K562 (cell line): ENCODE data around the gene TBPL2. TPM values are rescaled to one million over a fixed set of nuclear protein-coding genes. Genes with fewer than 3 reads are reported as not detected.
A peak's percentile ranks its signal among the peaks of the same experiment; 100 is the strongest.

ENCODE experiments used
- ATAC-seq: fragments of 200-7000 bp; cut with Tn5 transposase; 3 replicates; pipeline ENCODE4 v1.9.1; 2020; ENCODE audit warnings: moderate library complexity
- BruUV-seq: library from RNA; stranded (reverse); fragments of 400-500 nt; replicated peaks from 2 replicates; lab custom pipeline; 2021; lab: Mats Ljungman, UMichigan
- CTCF ChIA-PET: fragments of 300-600 bp; formaldehyde crosslinking; extraction: SDS; loops from one replicate; lab custom pipeline; 2021; ENCODE audit warnings: low intra/inter-chr PET ratio; lab: Yijun Ruan, JAX
- POLR2A ChIA-PET: fragments of 300-600, 350-650 bp; sonication (Branson Sonifier 250); formaldehyde crosslinking; extraction: SDS; loops from one replicate; lab custom pipeline; 2021; ENCODE audit warnings: antibody characterized with exemption, inconsistent platforms; lab: Yijun Ruan, JAX
- DNase-seq, 4 experiments: peaks; one replicate each; pipeline versions ENCODE4 v3.0.0 to v3.0.0-alpha.2; 2011 to 2018; ENCODE audit warnings: low spot score in 3 of 4, mixed read lengths in 3 of 4; ENCODE audit errors: extremely low read depth in 1 of 4
- FAIRE-seq: peaks from 2 replicates; lab custom pipeline; 2011; peaks lifted over from hg19 to GRCh38; lab: Jason Lieb, UNC
- H2AFZ ChIP-seq: 2 replicates; pipeline ENCODE4 v1.6.0; 2011; ENCODE audit warnings: low read depth, low read length, control low read depth, inconsistent platforms
- H3K27ac ChIP-seq: fragments of 200-600 bp; 3 replicates; pipeline ENCODE4 v1.8.0; 2011; ENCODE audit warnings: low read depth, mild to moderate bottlenecking, control low read depth, inconsistent platforms, low read length, moderate library complexity, mixed read lengths; ENCODE audit errors: extremely low read depth
- H3K27me3 ChIP-seq, 2 experiments: fragments of 300-600 bp in 1 of 2; 2 replicates in 1 of 2; 3 replicates in 1 of 2; pipeline versions ENCODE4 v1.6.0 to v1.8.0; 2011; ENCODE audit warnings: inconsistent platforms in 2 of 2, low read length in 2 of 2, mild to moderate bottlenecking in 1 of 2, mixed read lengths in 1 of 2, moderate library complexity in 1 of 2; ENCODE audit not compliant: control insufficient read depth in 2 of 2, insufficient read depth in 2 of 2
- H3K36me3 ChIP-seq: fragments of 300-600 bp; 3 replicates; pipeline ENCODE4 v1.8.0; 2011; ENCODE audit warnings: mild to moderate bottlenecking, low read length, inconsistent platforms; ENCODE audit not compliant: control insufficient read depth, insufficient read depth
- H3K4me1 ChIP-seq, 2 experiments: fragments of 200-600 bp in 1 of 2; replicated peaks in 1 of 2; 2 replicates in 1 of 2; 3 replicates in 1 of 2; pipeline versions ENCODE4 v1.5.1 to v1.8.0; 2011; ENCODE audit warnings: inconsistent platforms in 2 of 2, low read length in 2 of 2, mild to moderate bottlenecking in 1 of 2, mixed read lengths in 1 of 2, moderate library complexity in 1 of 2; ENCODE audit not compliant: control insufficient read depth in 2 of 2, insufficient read depth in 2 of 2
- H3K4me2 ChIP-seq: 2 replicates; pipeline ENCODE4 v1.6.1; 2011; ENCODE audit warnings: low read length, control low read depth, inconsistent platforms, mixed read lengths; ENCODE audit not compliant: insufficient read depth
- H3K4me3 ChIP-seq: fragments of 200-600 bp; sonication (generic), shearing (Covaris generic); 2 replicates; pipeline ENCODE4 v1.5.1; 2016; ENCODE audit warnings: control low read depth, inconsistent platforms
- H3K79me2 ChIP-seq: fragments of 200-600 bp; 3 replicates; pipeline ENCODE4 v1.8.0; 2011; ENCODE audit warnings: low read length, inconsistent platforms; ENCODE audit not compliant: control insufficient read depth, insufficient read depth
- H3K9ac ChIP-seq, 2 experiments: 2 replicates each; pipeline versions ENCODE4 v1.6.0 to v1.6.1; 2011; ENCODE audit warnings: low read depth in 2 of 2, low read length in 2 of 2, control low read depth in 1 of 2, inconsistent platforms in 1 of 2, mild to moderate bottlenecking in 1 of 2, mixed read lengths in 1 of 2; ENCODE audit not compliant: insufficient read depth in 1 of 2
- H3K9me1 ChIP-seq: one replicate; pipeline ENCODE4 v1.6.0; 2011; ENCODE audit warnings: inconsistent platforms, mild to moderate bottlenecking, low read length, moderate library complexity; ENCODE audit not compliant: control insufficient read depth, insufficient read depth
- H3K9me3 ChIP-seq: replicated peaks from 2 replicates; pipeline ENCODE4 v1.5.1; 2011; ENCODE audit warnings: low read depth, low read length, inconsistent platforms; ENCODE audit not compliant: control insufficient read depth, insufficient read depth
- H4K20me1 ChIP-seq: replicated peaks from 2 replicates; pipeline ENCODE4 v1.6.1; 2011; ENCODE audit warnings: low read length, inconsistent platforms, mixed read lengths; ENCODE audit not compliant: control insufficient read depth, insufficient read depth
- ATF3 ChIP-seq, 2 experiments: fragments of 450-650 bp in 1 of 2; sonication (generic) in 1 of 2; formaldehyde crosslinking in 1 of 2; IDR thresholded peaks in 1 of 2; conservative IDR thresholded peaks in 1 of 2; 2 replicates each; pipeline versions ENCODE4 v1.6.1 to v1.8.1; 2016 to 2023; ENCODE audit warnings: mild to moderate bottlenecking in 2 of 2, moderate library complexity in 2 of 2, inconsistent platforms in 1 of 2, missing genetic modification reagents in 1 of 2
- ELF4 ChIP-seq: fragments of 450-650 bp; formaldehyde crosslinking; IDR thresholded peaks from 2 replicates; pipeline ENCODE4 v1.4.0; 2022; ENCODE audit warnings: missing genetic modification characterization
- FOSL1 ChIP-seq: fragments of 200-800 bp; sonication (Bioruptor generic); conservative IDR thresholded peaks from 2 replicates; pipeline ENCODE4 v1.6.1; 2016; ENCODE audit warnings: missing genetic modification characterization, missing compliant biosample characterization
- FOXA1 ChIP-seq: fragments of 450-650 bp; IDR thresholded peaks from 2 replicates; pipeline ENCODE4 v1.6.1; 2016; ENCODE audit warnings: mild to moderate bottlenecking, borderline replicate concordance
- GABPB2 ChIP-seq: fragments of 250-450 bp; sonication (Bioruptor Pico); conservative IDR thresholded peaks from 2 replicates; pipeline ENCODE4 v1.5.1; 2021; ENCODE audit warnings: mild to moderate bottlenecking
- HNRNPH1 ChIP-seq: fragments of 200-400 bp; formaldehyde crosslinking; optimal IDR thresholded peaks from 2 replicates; pipeline ENCODE3; 2017; ENCODE audit warnings: low read depth, mild to moderate bottlenecking, low read length, moderate library complexity
- HOMEZ ChIP-seq: fragments of 250-450 bp; sonication (Bioruptor Pico); IDR thresholded peaks from 2 replicates; pipeline ENCODE4 v1.4.0; 2020; ENCODE audit warnings: mild to moderate bottlenecking, moderate library complexity
- ID3 ChIP-seq, 2 experiments: fragments of 250-450 bp in 1 of 2; fragments of 450-650 bp in 1 of 2; sonication (Bioruptor Pico) in 1 of 2; IDR thresholded peaks; 2 replicates each; pipeline versions ENCODE4 v1.6.1 to v1.8.0; 2016 to 2021; ENCODE audit warnings: mild to moderate bottlenecking in 2 of 2, moderate library complexity in 2 of 2, missing compliant biosample characterization in 1 of 2, missing genetic modification characterization in 1 of 2
- KLF1 ChIP-seq: fragments of 450-650 bp; IDR thresholded peaks from 2 replicates; pipeline ENCODE4 v1.6.1; 2016; ENCODE audit warnings: missing genetic modification characterization, missing compliant biosample characterization
- NCOA1 ChIP-seq: fragments of 450-650 bp; IDR thresholded peaks from 2 replicates; pipeline ENCODE4 v1.6.1; 2016; ENCODE audit warnings: low read depth
- POLR2G ChIP-seq: fragments of 200-400 bp; formaldehyde crosslinking; IDR thresholded peaks from 2 replicates; pipeline ENCODE4 v1.6.1; 2017; ENCODE audit warnings: low read depth, mild to moderate bottlenecking, antibody characterized with exemption, low read length, moderate library complexity
- PTRF ChIP-seq: fragments of 450-650 bp; IDR thresholded peaks from 2 replicates; pipeline ENCODE4 v1.6.1; 2016; ENCODE audit warnings: mild to moderate bottlenecking, missing genetic modification characterization, missing compliant biosample characterization
- RFX5 ChIP-seq: IDR thresholded peaks from 2 replicates; pipeline ENCODE4 v1.6.1; 2011; ENCODE audit warnings: low read depth, mild to moderate bottlenecking, improper control_type of control experiment, low read length
- RNF2 ChIP-seq: sonication (generic); IDR thresholded peaks from 2 replicates; pipeline ENCODE4 v1.6.1; 2016
- SRSF7 ChIP-seq: fragments of 200-400 bp; formaldehyde crosslinking; optimal IDR thresholded peaks from 2 replicates; pipeline ENCODE3; 2017; ENCODE audit warnings: mild to moderate bottlenecking, low read depth, low read length
- TEAD1 ChIP-seq, 2 experiments: fragments of 450-650 bp in 1 of 2; sonication (generic) in 1 of 2; formaldehyde crosslinking; IDR thresholded peaks; 2 replicates each; pipeline versions ENCODE4 v1.4.0 to v1.8.0; 2020 to 2022; ENCODE audit warnings: mild to moderate bottlenecking in 2 of 2, missing genetic modification reagents in 1 of 2
- TGIF2 ChIP-seq: sonication (generic); formaldehyde crosslinking; IDR thresholded peaks from 2 replicates; pipeline ENCODE4 v1.8.1; 2022; ENCODE audit warnings: mild to moderate bottlenecking, missing genetic modification reagents, moderate library complexity
- WGBS: fragments of 100-300 bp; shearing (Covaris generic); methylation state at CpG from one replicate; pipeline ENCODE4 v1.1.6; 2016; ENCODE audit warnings: low coverage, mixed read lengths; ENCODE audit not compliant: insufficient coverage; ENCODE audit errors: missing lambda C conversion rate; 5-methylcytosine and 5-hydroxymethylcytosine counted together
- in situ Hi-C: fragments of 300-500 bp; cut with MboI; formaldehyde crosslinking; loops from 4 replicates; pipeline ENCODE4 v1.15.0; 2018; ENCODE audit warnings: inconsistent platforms, mixed read lengths
- intact Hi-C: fragments of 100-400 bp; cut with micrococcal nuclease; formaldehyde crosslinking; loops from 2 replicates; pipeline ENCODE4 v1.14.2; 2022
- polyA plus RNA-seq, 8 experiments: library from polyadenylated mRNA; depleted of rRNA in 4 of 8; stranded (reverse) in 5 of 8; unstranded in 3 of 8; fragments of >200 nt; fragmentation: Nextera tagmentation in 2 of 8; fragmentation: Illumina TruSeq in 1 of 8; extraction: Ambion mirVana in 2 of 8; extraction: Trizol in 1 of 8; gene quantifications; 2 replicates each; pipeline versions ENCODE4 v1.2.1 to v1.2.3, GENCODE V29; 2011 to 2014; ENCODE audit warnings: inconsistent platforms in 1 of 8, missing spikeins in 1 of 8
- total RNA-seq, 7 experiments: library from RNA; depleted of rRNA in 6 of 7; stranded (reverse); fragments of >200 nt in 6 of 7; fragmentation: Illumina TruSeq in 2 of 7; extraction: Trizol in 2 of 7; gene quantifications; 2 replicates each; pipeline versions ENCODE4 v1.2.1 to v1.2.3, GENCODE V29; 2011 to 2021; ENCODE audit warnings: low replicate concordance in 1 of 7
- TF ChIP-seq, protein P1 (sequence below): IDR thresholded peaks from 2 replicates; pipeline ENCODE4 v1.6.1; 2011; ENCODE audit warnings: borderline replicate concordance, low read depth, mild to moderate bottlenecking, moderate library complexity, low read length; ENCODE audit not compliant: insufficient read depth, poor library complexity, severe bottlenecking

The TBPL2 gene
- total and polyA plus RNA-seq, 9 of the 15 experiments (the other 6 are each of a cell fraction or from before 2014, with no cell fraction given): not detected

DNA sequence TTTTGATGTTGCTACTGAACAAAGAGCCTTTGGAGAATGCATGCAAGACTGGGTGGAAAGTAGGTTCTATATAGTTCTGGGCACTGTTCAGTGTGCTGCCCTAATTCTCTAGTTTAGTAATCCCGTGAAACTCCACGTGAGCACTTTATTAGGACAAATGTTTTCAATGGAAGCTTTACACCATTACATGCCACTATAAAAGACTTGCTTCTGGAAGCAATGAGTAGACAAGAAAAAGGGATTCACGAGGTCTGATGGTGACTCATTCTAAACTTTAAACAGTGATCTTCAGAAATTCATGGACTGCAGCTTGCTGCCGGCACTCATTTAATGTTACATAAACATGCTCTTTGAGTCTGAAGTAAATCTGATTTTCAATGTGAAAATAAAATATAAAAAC, 51.1 kb downstream of the TBPL2 start:
- Histone ChIP-seq H3K4me1 (peaks cover 8 to 45% of the 10 kb centered on the region in 2 experiments), H4K20me1 (no peaks in the 10 kb centered on the region), H3K9me3 (no peaks in the 10 kb centered on the region), H3K36me3 (peaks cover 9% of the 10 kb centered on the region), H3K79me2 (no peaks in the 10 kb centered on the region), H3K9me1 (no peaks in the 10 kb centered on the region), H2AFZ (no peak overlapping the region; the same call in 1 of the 2 replicates), H3K27me3 (no peaks in the 10 kb centered on the region), H3K4me2 (no peak overlapping the region), H3K4me3 (no peak overlapping the region), H3K27ac (no peak overlapping the region; the same call in 2 of the 3 replicates), H3K9ac (no peak overlapping the region)
- 47% methylated on average over 4 of the region's 4 CpGs for WGBS
- in situ Hi-C loops (no loop called here), intact Hi-C loops (no loop called here)
- no peak for FAIRE-seq
- BruUV-seq: no TSS peak
- no peak for ATAC-seq
- CTCF ChIA-PET: no interaction called here
- no peak for DNase-seq
- POLR2A ChIA-PET: no interaction called here
- no peak for TF ChIP-seq ELF4 (CRISPR knock-in tag)
- TF ChIP-seq RFX5: no peak
- no peak for TF ChIP-seq TGIF2
- no peak for TF ChIP-seq POLR2G
- peak; percentile 68 for TF ChIP-seq ATF3 (IDR thresholded peaks at IDR 0.05)
- no peak for TF ChIP-seq ATF3 (CRISPR knock-in tag; conservative IDR thresholded peaks at IDR 0.05)
- TF ChIP-seq GABPB2 (CRISPR knock-in tag): no peak
- no peak for TF ChIP-seq ID3 (CRISPR knock-in tag; IDR thresholded peaks at IDR 0.05)
- TF ChIP-seq ID3 (tag; IDR thresholded peaks at IDR 0.05): no peak
- TF ChIP-seq SRSF7: no peak
- no peak for TF ChIP-seq PTRF (tag)
- no peak for TF ChIP-seq HOMEZ (CRISPR knock-in tag)
- TF ChIP-seq HNRNPH1: no peak
- TF ChIP-seq KLF1 (tag): no peak
- TF ChIP-seq RNF2: no peak
- peak; percentile 79 for TF ChIP-seq FOSL1
- TF ChIP-seq TEAD1 (CRISPR knock-in tag; IDR thresholded peaks at IDR 0.05): no peak
- TF ChIP-seq NCOA1: no peak
- TF ChIP-seq FOXA1: no peak
- TF ChIP-seq, protein P1, sequence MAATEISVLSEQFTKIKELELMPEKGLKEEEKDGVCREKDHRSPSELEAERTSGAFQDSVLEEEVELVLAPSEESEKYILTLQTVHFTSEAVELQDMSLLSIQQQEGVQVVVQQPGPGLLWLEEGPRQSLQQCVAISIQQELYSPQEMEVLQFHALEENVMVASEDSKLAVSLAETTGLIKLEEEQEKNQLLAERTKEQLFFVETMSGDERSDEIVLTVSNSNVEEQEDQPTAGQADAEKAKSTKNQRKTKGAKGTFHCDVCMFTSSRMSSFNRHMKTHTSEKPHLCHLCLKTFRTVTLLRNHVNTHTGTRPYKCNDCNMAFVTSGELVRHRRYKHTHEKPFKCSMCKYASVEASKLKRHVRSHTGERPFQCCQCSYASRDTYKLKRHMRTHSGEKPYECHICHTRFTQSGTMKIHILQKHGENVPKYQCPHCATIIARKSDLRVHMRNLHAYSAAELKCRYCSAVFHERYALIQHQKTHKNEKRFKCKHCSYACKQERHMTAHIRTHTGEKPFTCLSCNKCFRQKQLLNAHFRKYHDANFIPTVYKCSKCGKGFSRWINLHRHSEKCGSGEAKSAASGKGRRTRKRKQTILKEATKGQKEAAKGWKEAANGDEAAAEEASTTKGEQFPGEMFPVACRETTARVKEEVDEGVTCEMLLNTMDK: no peak
